GM19452 (cell line): ENCODE data around the gene PFAS.
"Not testable (repeated sequence)": the region's sequence is repeated elsewhere in the genome, so short reads cannot be mapped to it uniquely, and the experiment has no call there.

Experiments
- ATAC-seq: cut with Tn5 transposase; IDR thresholded peaks from one replicate; pipeline ENCODE4 v1.9.1; 2021; ENCODE audit not compliant: unreplicated experiment

PFAS gene, protein sequence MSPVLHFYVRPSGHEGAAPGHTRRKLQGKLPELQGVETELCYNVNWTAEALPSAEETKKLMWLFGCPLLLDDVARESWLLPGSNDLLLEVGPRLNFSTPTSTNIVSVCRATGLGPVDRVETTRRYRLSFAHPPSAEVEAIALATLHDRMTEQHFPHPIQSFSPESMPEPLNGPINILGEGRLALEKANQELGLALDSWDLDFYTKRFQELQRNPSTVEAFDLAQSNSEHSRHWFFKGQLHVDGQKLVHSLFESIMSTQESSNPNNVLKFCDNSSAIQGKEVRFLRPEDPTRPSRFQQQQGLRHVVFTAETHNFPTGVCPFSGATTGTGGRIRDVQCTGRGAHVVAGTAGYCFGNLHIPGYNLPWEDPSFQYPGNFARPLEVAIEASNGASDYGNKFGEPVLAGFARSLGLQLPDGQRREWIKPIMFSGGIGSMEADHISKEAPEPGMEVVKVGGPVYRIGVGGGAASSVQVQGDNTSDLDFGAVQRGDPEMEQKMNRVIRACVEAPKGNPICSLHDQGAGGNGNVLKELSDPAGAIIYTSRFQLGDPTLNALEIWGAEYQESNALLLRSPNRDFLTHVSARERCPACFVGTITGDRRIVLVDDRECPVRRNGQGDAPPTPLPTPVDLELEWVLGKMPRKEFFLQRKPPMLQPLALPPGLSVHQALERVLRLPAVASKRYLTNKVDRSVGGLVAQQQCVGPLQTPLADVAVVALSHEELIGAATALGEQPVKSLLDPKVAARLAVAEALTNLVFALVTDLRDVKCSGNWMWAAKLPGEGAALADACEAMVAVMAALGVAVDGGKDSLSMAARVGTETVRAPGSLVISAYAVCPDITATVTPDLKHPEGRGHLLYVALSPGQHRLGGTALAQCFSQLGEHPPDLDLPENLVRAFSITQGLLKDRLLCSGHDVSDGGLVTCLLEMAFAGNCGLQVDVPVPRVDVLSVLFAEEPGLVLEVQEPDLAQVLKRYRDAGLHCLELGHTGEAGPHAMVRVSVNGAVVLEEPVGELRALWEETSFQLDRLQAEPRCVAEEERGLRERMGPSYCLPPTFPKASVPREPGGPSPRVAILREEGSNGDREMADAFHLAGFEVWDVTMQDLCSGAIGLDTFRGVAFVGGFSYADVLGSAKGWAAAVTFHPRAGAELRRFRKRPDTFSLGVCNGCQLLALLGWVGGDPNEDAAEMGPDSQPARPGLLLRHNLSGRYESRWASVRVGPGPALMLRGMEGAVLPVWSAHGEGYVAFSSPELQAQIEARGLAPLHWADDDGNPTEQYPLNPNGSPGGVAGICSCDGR (N-terminal part only)

DNA sequence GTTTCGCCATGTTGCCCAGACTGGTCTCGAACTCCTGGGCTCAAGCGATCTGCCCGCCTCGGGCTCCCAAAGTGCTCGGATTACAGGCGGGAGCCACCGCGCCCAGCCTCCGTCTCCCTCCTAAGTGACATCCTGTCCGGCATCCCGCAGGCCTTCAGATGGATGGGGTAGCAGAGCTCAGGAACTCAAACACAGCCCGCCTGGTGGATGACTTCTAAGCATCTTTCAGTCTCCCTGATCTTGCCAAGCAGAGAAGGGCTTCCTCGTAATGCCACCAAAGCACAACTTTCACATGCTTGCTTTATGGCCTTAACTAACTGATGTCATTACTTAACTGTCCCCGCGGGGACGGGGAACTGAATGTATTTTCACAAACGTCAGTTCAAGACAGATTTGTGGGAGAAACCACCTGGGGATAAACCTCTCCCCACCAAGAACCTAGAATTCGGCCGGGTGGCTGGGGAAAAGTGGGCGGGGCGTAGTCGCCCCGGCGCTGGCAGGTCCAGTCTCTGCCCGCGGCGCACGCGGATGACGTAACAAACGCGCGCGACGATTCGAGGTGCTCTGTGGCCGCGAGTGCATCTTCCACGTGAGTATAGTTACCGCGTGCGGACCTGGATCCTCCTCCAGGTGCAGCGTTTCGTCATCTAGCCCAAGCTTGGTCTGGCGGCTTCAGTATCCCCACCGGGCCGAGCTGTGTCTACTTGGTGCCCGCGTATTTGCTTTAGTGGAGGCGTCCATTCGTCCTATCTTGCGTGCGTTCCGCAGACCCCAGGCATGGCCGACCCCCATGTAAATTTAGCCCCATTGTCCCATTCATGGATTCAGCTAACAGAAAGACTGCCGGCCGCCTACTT lies at the start of gene PFAS:
Gene PFAS, plus strand, starts transcription at position 539 of the 857 bp plus-strand sequence. CDS start 4,649 bp downstream, outside the sequence.
- peak; percentile 41 for ATAC-seq

DNA sequence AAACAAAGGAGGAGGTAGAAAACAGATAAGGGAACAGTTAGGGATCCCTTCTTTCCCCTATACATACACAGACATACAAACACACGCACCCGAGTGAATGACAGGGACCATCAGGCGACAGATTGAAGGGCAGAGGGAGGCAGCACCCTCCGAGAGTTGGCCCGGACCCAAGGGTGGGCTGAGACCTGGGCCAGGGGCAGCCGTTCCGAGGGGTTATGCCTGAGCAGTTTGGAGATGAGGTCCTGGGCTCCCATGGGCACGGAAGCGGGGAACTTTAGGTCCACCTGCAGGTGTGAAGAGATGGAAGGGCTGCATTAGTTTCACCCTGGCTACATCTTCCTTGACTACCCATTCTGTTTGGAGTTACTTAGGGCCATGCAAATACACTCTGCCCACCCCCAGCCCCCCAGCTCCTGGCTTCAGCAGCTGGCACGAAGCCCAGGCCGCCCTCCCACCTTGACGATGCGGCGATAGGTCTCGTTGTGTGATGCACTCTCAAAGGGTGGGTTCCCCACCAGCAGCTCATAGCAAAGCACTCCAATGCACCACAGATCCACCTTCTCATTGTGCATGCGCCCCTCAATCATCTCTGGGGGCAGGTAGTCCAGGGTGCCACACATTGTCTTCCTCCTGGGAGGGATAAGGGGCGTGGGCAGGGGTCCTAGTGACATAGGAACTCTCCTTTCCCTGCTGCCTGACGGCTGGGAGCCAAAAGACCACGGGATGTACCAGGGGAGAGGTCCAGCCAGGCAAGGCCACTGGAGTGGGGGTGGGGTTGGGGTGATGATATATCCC lies 44.1 kb upstream of the PFAS start:
- ATAC-seq, result no peak

DNA sequence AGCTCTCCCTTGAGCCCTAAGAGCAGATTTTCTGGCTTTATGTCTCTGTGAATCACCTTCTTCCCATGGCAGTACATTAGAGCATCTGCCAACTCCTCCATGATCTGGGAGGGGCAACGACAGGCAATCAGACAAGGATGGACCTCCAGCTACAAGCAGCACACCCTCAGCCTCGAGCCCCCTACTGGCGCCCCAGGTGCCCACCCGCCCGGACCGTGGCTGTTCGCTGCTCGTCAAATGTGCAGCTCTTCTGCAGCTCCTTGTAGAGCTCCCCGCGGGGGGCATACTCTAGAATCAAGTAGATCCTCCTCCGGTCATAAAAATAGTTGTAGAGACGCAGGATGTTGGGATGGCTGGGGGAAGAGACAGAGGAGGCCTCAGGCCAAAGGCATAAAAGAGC lies 42.6 kb upstream of the PFAS start:
- ATAC-seq, result no peak

DNA sequence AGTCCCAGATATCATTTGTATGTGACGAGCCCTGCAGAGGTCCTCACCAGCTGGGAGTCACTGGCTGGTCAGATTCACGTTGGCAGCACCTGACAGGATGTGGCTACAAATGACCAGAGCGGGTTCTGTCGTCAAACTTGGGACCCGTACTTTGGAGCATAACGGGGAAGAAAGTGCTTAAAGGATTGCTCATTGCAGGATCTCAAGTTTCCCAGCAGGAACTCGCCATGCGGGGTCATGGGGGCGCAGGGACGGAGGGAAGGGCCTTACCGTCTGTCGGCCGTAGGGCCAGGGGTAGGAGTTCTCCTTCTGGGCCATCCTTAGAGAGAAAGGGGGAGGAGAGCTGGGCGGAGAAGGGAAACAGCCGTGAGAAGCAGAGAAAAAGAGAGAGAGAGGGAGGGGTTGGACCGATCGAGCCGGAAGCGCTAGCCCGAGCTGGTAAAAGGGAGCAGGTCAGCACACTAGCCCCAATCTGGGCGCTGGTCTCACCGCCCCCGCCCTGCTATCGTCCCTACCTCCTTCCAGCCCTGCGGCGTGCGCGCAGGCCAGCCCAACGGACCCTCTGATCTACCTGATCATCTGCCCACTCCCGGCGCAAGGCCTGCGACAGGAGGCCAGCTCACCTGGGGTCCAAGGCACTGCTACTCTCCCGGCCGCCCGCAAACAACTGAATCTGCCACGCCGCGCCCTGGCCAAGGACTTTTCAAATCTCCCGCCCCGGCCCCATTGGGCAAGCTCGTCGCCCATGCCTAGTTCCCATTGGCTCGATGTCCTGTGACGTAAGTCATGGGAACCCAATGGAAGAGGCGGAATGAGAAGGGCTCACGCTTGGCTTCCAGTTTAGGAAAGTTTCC lies 39.0 kb upstream of the PFAS start, which contains the start of gene AURKB:
Gene AURKB, minus strand, starts transcription at position 669 of the 854 bp plus-strand sequence. Its CDS starts 351 bp downstream, at position 318.
- ATAC-seq, result peak; percentile 84

DNA sequence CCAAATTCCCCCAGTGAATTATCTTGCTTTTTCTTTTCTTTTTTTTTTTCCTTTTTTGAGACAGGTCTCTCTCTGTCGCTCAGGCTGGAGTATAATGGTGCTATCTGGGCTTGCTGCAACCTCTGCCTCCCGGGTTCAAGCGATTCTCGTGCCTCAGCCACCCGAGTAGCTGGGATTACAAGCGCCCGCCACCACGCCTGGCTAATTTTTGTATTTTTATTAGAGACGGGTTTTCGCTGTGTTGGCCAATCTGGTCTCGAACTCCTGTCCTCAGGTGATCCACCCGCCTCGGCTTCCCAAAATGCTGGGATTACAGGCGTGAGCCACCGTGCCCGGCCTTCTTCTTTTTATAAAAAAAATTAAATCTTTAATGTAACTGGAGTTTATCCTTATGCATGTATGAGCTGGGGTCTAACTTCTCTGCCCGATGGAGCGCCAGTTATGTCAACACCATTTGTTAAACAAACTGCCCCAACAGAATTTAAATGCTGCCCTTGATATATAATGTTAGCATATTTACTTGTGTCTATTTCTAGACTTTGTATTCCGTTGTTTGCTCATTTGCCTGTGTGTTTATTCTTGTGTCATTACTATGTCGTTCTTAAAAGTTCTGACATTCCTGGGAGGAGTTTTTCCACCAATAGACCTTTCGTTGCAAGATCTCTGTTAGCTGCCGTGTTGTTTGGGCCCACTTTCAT lies 38.2 kb upstream of the PFAS start:
- ATAC-seq, result no peak

DNA sequence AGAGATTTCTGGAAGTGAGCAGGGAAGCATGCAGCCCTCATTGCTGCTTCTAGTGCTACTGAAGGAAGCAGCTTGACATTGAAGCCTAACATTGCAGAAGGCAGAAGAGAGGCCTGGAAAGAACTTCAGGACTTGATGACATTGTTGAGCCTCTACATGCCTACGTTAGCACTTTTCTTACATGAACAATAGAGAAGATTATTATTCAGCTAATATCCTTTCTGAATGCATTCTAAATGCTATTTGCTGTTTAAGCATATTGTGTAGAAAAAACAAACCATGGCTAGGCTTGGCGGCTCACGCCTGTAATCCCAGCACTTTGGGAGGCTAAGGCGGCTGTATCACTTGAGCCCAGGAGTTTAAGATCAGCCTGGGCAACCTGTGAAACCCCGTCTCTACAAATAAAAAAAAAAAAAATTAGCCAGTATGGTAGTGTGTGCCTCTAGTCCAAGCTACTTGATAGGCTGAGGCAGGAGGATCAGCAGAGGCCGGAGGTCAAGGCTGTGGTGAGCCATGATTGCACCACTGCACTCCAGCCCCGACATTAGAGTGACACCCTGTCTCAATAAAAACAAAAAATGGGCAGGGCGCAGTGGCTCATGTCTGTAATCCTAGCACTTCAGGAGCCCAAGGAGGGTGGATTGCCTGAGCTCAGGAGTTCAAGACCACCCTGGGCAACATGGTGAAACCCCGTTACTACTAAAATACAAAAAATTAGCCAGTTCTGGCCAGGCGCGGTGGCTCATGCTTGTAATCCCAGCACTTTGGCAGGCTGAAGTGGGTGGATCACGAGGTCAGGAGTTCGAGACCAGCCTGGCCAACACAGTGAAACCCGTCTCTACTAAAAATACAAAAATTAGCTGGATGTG lies 36.5 kb upstream of the PFAS start:
- ATAC-seq, result no peak

DNA sequence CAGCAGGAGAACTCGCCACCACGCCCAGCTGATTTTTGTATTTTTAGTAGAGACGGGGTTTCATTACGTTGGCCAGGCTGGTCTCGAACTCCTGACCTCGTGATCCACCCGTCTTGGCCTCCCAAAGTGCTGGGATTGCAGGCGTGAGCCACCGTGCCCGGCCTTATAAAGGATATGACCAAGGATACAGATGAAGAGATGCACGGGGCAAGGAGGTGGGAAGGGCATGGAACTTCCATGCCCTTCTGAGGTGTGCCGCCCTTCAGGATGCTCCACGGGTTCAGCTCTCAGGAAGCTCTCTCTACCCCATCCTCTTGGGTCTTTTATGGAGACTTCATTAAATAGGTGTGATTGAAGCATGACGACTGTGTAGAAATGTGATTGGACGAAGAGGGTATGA lies 35.1 kb upstream of the PFAS start:
- not testable (repeated sequence) for ATAC-seq

DNA sequence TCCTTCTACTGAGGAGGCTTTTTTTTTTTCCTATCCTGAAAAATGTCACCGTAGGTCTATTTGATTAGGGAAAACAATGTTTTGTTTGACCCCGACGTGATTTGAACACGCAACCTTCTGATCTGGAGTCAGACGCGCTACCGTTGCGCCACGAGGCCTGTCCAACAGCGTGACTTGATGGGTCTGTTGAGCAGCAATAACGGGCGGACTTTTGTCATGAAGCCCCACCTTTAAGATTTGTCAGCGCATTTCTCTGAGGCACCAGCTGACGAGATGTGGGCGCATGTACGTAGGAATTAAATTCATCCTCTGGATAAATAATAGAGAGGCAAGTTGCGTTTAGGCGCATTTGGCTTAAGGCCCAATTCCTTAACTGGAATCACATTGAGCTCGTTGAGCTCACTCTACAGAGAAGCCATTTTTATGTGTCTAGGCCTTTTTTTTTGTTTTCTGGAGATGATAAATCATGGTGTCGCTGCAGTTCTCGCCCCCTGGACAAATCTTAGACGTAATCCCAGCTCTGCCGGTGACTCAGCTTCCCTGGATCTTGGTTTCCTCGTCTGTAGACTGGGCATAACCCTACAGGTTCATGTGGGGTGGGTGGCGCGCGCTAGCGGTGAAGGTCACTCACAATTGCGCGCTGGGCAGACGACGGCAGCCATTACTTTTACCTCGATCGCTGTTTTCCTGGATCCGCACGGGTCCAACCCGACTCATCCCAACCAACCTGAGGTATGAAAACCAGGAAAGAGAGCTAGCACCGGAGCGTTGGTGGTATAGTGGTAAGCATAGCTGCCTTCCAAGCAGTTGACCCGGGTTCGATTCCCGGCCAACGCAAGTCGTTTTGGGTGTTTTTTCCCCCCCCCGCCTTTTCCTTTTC lies 28.1 kb upstream of the PFAS start:
- no peak for ATAC-seq

DNA sequence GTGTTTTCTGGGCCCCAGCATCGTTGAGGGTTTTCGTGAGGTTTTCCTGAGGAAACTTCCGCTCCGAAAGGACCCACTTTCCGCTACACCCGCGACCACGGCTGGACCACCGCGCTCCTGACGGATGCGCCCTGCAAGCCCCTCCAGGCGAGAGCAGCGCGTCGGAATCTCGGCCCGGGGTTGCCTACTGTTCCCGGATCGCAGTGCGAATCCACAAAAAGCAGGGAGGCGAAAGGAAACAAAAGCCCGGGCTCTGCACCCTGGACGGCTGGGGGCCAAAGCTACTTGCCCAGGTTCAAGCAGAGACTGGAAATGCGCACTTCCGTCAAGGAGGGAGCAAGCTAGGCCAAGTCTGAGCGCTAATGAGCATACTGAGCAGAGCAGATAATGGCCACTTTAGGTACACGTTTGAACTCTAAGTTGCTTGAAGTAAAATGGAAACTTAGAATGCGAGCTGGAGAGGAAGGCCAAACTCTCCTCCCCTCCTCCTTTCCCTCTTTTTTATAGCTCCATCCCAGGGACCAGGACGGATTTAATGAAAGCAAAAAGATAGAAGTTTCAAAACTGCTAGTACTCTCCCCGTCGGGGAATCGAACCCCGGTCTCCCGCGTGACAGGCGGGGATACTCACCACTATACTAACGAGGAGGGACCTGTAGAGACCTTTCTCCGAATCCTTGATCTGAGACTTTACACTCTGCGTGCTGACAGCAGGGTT lies 27.3 kb upstream of the PFAS start:
- ATAC-seq, result peak; percentile 38

DNA sequence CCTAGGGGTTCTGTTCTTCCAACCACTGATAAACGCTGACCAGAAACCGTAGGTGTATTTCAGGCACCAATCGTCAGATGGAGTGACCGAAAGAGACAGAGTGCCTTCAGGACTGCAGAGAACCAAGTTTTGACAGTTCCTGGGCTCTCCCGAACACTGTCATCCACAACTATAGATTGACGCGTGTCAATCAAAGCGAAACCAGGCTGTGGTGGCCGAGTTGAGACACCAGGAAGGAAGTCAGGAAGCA lies 26.8 kb upstream of the PFAS start:
- peak; percentile 30 for ATAC-seq

DNA sequence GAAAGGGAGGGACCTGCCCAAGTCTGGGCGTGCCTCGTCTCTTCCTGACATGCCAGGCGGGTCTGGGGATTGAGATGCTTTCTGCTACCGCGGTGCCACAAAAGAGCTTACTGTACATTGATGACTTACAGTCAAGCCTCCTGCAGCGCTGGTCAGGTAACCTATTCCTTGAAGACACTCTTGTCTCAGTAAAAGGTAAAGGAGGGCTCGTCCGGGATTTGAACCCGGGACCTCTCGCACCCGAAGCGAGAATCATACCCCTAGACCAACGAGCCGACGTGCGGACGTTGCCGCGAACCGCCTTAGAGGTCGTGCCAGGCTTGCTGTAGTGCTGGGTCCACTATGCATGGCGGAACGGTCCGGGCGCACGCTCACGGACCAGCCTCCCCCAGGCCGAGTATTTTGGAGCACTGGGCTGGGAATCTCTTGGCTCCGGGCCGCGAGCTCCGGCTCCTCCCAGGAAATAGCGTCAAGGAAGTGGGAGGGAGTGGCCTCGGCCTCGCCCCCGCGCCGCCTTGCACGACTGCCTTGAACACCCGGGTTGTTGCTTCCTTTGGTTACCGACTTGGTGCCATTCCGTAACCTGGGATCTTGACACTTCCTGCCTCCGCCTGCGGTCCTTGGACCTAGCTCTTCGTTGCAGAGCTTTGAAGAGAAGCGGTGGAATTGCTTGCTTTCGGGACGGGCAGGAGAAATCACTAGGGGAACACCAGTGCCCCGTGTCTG lies 26.3 kb upstream of the PFAS start:
- ATAC-seq, result peak; percentile 34

DNA sequence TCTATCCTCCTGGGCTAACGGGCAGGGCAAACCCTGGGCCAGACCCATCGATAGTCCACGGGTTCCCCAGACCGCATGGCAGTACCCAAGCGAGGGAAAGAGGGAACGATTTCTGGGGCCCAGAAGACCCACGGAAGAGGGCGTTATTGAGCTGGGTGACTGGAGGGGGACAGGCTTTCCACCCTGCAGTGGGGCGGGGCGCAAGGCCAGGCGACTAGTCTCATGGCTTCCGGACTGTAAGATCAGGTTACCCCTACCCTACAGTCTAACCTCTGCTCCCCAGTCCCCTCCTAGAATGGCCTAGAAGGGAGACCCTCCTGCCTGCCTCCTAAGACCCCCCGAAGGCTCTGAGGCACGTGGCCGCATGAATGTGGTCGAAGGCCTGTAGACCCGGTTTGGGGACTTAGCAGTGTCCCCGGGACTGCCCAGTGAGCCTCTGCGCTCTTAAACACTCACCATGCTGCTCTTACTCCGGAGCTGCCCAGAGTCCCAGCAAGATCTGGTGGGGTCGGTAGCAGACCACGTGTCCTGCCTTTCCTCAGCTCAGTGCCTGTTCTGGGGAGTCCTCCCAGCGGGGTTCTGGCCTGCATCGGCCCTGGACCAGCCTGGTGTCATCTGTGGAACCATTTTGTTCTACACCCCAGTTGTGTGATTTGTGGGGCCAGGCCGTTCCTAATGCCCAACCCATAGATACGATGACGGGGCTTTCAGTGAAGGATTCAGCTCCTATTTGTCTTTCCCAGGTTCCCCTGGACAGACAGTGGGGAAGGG lies 25.5 kb upstream of the PFAS start:
- peak; percentile 1 for ATAC-seq

DNA sequence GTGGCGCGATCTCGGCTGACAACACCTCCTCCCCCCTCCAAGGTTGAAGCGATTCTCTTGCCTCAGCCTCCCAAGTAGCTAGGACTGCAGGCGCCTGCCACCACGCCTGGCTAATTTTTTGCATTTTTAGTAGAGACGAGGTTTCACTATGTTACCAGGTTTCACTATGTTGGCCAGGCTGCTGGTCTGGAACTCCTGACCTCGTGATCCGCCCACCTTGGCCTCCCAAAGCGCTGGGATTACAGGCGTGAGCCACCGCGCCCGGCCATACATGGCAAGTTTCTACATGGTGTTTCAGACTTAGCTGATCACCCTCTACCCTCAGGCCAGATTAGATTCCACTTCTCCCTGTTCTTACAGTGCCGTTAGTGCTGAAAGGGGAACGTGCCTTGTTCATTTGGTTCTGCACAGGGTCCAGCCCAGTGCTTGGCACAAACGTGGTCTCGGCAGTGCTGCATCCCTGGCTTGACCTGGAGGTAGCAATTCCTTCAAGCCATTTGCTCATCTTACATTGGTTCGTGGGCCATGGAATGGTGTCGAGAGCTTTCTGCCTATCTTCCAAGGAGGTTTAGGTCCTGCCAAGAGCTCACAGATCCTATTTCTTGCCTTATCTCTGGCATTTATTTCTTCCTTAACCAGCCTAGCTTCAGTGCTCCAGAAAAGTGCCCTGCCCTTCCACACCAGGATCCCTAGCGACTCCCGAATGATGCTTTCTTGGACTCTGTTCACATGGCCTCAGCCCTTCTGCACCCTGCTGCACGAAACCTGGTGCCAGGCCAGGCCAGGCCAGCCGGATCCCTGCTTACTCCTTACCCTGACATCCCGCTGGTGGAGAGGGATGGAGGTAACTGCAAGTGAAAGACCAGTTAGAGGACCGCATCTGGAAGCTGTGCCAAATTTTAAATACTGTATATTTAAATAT lies 23.9 kb upstream of the PFAS start:
- no peak for ATAC-seq
